Measurements from ENCODE around the gene GNRHR.
"Not testable (repeated sequence)": the region's sequence is repeated elsewhere in the genome, so short reads cannot be mapped to it uniquely, and the experiment has no call there.

Gene GNRHR

DNA sequence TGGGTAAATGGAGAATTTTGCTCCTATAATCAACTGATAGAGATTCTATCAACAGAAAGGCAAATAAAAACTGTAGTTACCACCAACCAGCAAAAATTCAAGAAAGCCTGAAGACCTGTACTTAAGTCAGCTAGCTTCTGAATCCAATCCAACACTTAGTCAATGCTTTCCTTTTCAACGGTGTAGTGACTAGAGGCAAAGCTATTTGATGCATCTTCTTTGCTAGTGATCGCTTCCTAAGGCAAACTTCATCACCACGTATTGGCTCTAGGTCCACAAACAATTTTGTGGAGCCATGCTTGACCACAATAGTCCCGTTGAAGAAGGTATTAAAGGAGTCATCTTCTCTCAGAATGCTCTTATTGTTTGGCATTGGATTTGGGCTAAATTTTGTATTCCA is 28.2 kb downstream of the GNRHR start:
- no peak for DNase-seq

DNA sequence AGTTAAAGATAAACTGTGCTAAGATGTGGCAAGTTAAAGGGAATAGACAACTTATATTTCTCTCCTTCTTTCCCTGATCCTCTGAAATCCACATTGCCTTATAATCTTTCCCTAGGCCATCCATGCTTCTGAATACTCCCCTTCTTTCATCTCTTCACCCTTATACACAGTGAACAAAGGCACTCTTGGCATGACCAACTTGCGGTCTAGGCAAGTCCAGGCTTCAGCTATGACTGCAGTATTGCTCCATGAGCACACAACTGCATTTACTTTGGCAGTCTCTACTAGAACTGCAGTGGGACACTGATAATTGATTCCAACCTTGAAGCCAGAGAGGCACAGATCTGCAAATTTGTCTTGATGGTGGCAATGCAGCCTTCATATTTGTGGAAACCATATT is 29.1 kb downstream of the GNRHR start:
- no peak for DNase-seq

DNA sequence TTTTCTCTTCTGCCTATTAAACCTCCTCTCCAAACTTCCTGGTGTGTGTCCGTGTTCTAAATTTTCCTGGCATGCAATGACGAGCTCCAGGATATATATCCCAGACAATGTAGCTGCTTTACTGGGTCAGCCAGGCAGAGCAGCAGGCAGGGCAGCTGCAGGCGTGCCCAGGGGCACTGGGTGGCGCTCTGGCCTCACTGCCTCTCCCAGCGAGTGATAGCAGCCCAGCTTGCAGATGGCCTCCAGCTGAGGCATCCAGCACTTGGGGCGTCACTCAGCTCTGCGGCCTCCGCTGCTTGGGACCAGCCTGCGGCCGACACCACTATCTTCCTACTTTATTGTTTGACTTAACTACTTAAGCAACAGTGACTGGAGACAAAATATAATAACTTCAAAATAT is 30.2 kb downstream of the GNRHR start:
- no peak for DNase-seq

DNA sequence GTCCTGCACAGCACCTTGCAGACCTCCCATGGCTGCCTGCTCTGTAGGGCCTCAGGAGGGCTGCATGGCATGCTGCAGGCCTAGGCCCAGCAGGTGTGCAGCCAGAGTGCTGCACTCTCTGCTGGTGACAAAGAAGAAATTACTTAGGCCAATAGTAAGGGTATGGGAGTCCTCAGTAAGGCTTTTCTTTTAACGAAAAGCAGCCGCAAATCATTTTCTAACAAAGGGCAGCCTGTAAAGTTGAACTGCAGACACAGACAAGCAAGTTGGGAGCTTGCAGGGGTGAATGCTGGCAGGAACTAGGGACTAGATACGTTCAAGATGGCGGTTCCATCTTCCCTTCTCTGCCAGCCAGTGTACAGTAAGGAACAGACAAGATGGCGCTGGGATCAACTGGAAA is 30.8 kb downstream of the GNRHR start:
- no peak for DNase-seq

DNA sequence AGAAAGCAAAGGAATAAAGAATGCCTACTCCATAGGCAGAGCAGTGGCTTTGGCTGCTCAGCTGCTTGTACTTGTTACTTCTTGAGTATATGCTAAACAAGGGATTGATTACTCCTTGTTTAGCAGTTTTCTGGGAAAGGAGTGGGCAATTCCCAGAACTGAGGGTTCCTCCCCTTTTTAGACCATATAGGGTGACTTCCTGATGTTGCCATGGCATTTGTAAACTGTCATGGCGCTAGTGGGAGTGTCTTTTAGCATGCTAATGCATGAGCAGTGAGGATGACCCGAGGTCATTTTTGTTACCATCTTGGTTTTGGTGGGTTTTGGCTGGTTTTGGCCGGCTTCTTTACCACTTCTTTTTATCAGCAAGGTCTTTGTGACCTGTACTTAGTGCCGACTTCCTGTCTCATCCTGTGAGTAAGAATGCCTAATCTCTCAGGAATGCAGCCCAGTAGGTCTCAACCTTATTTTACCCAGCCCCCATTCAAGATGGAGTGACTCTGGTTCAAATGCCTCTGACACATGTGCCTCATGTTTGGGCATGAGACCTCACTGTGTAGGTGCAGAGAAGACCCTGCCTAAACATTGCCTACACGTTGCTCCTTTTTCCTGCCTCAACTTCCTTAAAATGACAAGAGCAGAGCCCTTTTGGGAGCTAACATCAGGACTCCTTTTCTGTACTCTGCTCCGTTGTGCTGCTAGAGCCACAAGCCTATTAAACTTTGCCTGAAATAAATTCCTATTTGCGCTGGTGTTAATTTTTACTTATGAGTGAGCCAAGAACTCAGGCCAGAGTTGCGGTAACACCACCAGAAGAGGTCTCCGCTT is 32.2 kb downstream of the GNRHR start:
- DNase-seq: no peak

DNA sequence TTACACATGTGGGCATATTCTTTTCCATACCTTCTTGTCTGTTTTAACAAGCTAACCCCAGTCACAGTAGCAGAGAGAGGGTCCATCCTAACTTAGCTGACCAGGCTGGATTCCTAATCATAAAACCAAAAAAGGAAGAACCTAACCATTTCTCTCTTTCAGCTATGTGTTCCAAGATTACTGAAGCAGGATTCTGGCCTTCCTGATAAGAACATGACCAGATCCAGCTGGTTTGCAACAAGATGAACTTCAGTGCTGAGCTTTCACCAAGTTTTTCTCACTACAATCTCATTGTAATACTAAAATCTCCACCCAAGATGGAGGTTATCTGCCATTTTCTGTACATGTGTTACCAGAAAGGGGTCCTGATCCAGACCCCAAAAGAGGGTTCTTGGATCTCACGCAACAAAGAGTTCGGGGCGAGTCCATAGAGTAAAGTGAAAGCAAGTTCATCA is 32.8 kb downstream of the GNRHR start:
- DNase-seq: no peak

DNA sequence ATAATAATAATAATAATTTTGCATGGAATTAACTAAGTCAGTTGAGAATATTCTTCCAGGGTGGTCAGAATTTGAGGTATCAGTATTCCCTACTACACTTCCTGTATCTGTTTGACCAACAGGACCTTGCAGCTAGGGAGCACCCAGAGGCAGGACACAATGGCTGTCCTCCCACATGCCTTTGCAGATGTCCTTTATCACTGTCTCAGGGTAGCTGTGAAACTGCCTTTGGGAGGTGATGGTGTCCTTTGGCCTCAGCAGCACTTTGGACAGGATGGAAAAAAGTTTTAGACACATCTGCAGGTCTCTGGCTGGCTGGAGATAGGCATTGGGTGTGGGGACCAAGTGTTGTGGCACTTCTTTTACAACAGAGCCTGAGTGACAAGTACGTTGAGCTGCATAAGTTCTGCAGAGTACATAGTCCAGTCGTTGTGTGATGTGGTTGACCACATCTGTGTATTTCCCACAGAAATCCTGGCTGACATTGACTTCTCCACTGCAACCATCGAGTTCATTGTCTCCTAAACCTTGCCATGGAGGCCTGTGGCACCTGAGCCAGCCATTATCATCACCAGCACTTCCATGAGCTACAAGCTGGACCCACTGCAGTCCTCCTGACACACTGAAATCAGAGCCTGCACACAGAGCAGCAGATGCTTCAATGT is 34.1 kb downstream of the GNRHR start:
- no peak for DNase-seq

DNA sequence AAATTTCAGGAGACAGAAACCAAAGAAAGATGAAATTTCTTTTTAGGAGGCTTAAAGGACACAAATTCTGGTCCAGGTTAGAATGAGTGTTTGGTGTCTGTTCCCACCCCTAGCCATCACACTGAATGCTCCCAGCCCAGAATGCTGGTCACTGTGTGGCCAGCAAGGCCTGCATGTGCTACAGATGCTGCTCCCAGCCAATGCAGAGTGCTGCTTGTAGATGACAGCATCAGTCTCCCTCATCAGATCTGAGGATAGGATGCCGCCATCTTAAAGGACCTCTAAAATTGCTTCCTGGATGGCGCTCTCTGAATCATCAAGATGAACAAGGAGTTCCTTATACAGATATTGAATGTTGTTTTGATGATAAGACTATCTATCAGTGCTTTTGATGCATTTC is 35.3 kb downstream of the GNRHR start:
- DNase-seq: no peak

DNA sequence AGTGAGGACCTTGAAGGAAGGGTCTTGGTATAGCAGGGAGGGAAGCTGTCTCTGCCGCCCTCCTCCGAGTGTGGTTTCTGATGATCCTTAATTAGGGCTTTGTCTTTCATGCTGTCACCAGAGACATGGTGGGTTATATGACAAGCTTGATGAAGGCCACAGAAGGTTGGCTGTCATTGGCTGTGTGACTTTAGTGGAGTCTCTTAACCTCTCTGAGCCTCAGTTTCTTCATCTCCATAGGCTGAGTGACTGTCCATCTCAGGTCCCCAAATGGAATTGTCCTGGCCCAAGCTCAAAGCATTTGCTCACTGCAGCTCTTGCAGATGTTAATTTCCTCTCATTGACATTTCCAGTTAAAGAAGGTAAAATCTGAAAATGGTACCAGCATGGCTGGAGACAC is 36.6 kb downstream of the GNRHR start:
- no peak for DNase-seq

DNA sequence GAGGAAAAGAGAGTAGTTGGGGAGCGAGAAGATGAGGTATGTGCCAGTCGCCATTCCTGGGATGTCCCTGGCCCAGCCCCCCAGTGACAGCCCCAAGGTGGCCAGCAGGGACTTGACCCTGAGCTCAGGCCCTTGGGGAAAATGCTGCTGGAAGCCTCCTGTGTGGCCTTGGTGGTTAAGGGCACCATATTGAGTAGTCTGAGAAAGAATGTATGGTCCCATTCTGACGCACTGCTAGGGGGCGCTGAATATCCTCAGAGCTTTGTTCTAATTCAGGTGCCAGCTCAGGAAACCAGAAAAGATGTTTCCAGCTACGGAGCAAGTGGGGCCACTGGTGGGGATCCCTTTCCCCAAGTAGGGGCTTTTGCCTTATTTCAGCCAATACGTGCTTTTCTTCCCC is 39.2 kb downstream of the GNRHR start:
- no peak for DNase-seq

DNA sequence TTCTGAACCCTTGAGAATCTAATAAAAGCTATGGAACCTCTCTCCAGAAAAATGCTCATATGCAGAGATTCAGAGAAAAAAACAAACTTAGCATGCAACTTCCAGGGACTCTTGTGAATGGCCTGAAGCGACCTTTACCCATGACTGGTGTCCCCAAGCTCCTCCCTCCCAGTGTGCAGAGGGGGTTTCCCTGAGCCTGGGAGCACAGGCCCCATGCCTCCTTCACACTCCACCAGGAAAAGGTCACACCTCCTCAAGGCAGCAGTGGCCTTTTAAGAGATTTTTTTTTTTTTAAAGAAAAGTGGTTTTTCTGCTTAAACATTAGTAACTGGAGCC is 40.0 kb downstream of the GNRHR start:
- peak in 1 of 2 donors; percentile 28 for DNase-seq

DNA sequence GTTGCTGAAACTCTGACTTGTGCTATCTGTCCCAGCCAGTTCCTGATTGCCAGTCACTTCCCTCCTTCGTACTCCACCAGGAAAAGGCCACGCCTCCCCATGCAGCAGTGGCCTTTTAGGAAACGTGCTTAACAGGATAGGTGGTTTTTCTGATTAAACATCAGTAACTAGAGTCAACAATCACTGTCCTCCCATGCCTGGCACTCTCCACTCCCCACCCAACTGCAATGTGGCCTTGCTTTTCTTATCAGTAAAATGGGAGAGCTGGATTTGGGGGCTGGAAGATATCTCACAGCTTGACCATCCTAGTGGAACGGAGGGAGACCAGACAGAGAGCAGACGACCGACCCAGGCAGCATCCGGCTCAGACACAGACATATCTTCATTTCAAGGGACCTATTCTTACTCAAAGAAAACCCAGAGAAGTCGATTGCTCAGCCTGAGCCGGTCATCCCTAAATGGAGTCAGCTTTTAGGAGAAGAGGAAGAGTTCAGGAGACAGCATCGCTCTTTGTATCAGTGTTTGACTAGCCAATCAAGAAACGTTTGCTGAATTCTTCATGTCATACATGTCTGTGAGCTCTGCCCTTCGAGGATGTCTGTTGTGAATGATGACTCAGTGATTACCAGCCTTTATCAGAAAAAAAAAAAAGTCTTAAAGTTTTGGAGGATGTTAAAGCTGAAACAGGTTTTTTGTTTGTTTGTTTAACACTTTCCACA is 40.5 kb downstream of the GNRHR start:
- DNase-seq: no peak

DNA sequence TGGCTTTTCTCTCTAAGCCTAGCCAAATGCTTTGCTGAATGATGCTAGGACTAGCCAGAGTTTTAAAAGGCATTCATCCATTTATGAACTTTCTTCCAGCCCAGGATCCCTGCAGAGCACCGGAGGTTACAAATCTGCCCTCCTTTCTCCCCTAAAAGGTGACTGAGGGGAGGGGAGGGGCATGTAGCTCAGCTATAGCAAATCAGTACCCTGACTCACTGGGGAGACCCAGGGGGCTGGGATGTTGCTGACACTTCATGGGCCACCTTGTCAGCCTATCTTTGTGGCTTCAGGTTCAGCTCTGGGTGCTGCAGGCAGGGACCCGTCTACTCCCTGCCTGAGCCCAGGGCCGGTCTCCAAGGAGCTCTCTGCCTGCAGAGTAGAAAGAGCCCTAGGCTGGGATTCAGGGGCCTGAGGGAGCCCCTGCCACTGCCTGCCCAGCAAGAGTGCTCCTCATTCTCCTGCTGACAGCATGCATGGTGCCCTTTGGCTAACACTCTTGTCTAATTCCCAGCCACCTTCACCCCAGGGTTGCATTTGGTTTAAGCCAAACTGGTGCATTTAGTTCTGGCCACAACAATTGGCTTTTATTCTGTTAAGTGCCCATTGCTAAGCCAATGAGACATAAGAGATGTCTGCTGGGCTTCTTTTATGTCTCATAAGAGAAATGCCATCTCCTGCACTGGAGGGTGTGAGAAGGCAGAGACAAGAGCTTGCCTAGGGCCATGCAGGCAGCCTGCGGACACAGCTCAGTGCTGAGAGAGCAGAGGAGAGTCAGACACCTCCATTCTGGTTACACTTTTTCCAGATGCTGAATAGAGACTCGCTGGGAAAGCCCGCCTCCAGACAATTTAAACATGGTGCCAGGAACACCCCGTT is 41.3 kb downstream of the GNRHR start:
- DNase-seq: no peak

DNA sequence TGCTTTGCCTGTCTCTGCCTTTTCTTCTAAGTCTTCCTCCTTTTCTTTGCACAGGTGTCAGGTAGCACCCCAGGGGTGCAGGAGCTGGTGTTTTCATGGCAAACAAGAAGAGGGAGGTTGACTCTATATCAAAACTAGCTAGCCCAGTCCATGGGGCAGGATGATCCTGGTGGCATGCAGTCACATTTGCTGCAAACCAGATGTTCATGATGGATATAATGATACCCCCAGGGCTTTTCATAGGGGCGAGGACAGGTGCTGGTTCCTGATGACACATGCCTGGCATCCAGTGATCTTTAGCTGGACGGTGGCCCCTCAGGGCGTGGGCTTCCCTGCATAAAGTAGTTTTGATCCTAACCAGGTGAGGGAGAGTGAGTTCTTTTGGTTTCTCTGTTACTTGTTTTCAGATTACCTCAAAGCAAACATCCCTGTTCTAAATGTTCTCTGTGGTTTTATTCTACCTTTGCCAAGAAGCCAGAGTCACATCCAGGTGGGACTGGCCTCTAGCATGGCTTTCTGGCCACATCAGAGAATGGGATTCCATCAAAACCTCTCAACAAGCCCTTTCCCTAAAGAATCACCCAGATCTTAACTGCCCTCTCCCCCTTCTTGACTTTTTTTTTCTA is 42.1 kb downstream of the GNRHR start:
- DNase-seq: no peak

DNA sequence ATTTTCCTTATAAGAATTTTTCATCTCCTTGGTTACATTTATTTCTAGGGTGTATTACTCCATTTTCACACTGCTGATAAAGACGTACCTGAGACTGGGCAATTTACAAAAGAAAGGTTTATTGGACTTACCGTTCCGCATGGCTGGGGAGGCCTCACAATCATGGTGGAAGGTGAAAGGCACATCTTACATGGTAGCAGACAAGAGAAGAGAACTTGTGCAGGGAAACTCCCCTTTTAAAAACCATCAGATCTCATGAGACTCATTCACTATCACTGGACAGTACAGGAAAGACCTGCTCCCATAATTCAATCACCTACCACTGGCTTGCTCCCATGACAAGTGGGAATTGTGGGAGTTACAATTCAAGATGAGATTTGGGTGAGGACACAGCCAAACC is 47.5 kb downstream of the GNRHR start:
- DNase-seq: not testable (repeated sequence)

DNA sequence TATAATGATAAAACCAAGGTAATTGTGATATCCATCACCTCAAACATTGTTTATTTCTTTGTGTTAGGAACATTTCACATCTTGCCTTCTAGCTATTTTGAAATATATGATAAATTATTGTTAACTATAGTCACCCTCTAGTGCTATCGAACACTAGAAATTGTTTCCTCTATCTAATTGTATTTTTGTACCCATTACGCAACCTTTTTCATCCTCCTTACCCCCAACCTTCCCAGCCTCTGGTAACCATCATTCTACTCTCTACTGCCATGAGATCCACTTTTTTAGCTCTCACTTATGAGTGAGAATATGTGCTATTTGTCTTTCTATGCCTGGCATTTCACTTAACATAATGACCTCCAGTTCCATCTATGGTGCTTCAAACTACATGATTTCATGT is 49.3 kb downstream of the GNRHR start:
- no peak for DNase-seq

DNA sequence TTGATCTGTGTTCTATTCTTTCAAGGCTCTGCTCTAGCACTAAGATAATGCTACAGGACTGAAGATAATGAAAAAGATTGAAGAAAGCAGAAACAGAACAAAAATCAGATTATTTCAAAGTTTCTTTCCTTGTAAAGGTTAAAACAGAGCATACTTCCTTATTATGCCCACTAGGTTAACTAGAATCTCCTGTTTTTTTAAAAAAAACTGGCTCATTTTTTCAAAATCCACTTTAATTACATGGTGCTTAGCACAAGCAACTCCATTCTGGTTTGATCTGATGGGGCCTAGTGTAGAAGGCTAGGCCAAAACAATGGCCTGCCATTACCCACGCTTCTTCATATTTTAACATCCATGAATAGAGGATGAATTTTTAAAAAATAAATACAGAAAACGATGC is 52.0 kb downstream of the GNRHR start:
- DNase-seq: no peak

DNA sequence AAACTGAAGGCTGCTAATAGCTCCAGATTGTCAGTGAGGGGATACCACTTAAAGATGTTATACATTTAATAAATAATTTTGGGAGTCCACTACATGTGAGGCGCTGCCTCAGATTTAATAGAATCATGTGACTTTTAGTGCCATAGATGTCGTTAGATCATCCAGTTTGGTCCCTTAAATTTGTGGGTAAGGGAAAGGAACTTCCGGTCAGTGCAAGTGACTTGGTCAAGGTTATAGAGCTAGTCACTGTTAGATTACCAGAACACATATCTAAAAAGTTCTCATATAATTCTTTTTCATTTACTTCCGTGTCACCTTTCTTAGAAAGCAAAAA is 52.7 kb downstream of the GNRHR start:
- DNase-seq: peak in 1 of 2 donors; percentile 15

DNA sequence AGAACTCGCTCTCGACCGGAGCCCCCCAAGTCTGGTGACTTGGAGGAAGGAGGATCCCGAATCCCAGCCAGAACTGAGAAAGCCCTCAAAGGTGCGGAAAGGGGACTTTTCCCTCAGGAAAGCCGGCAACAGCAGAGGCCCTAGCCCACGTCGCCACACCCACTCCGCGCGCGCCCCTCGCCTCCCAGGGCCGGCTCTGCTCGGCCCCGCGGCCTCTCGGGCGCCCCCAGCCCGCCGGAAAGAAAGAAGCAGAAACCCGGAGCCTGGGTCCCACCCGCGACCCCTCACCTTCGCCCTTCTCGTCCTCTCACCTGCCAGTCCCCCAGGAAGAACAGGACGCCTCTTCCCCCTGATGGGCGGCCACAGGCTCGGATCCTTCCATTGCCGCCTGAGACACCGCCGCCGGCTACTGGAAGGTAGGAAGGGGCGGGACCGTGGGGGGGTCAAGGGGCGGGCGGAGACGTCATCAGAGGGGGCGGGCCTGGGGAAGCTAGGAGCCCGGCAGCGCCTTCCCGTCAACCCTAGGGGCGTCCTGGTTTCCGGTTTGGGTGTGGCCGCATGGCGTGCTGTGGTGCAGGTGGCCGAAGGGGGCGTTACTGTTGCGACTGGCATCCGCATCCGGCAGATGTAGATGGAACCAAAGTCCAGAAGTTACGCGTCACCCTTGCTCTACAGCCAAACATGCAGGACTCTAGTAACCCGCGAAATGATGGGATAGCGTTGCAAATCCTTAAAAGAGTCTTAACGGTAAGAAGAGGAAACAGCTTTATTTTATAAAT is 53.3 kb downstream of the GNRHR start, which contains the start of gene UBA6:
TSS of gene UBA6 (minus strand) at position 418 of the 779 bp plus-strand sequence. CDS start at position 382, 36 bp downstream.
- peak; percentile 96 for DNase-seq

DNA sequence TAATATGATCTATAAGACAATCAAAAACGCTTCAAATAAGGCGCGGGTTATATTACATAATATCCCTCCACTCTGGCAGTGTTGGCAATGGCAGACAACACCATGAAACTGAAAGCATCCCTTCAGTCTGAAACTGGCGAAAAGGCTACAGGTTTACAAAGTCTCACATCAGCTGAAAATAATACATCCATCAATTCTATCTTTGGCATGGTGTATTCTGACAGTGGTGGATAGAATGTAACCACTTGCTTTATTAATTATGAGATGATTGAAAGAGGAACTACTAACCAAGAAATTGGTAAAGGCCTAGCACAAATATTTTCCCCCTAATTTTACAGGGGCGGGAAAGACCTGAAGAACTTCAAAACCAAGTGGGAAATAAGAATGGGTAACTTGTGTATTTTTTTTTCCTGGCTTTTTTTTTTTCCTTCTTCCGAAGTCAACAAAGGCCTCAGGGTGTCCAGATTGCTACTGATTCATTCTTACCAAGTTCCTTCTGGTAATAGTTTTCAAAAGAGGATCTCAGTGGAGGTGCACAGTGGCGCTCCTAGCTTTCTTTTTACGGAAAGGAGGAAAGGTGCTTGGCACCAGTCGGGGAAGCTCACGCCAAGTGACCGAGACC is 54.0 kb downstream of the GNRHR start:
- peak; percentile 41 to 53 for DNase-seq

DNA sequence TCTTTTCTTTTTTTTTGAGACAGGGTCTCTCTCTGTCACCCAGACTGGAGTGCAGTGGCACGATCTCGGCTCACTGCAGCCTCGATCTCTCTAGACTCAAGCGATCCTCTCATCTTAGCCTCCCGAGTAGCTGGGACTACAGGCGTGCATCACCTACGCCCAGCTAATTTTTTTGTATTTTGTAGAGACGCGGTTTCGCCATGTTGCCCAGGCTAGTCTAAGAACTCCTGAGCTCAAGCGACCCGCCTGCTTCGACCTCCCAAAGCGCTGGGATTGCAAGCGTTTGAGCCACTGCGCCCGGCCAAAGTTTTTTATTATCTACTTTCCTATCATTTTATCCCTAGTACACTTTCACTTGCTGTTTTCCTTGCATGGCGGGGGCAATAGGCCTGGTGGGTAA is 54.6 kb downstream of the GNRHR start:
- no peak for DNase-seq
